DMS 273 (cell line): ENCODE measurements around the gene SCN5A.

ENCODE experiments used
- DNase-seq: peaks from one replicate; lab custom pipeline; 2025; ENCODE audit not compliant: unreplicated experiment; lab: John Stamatoyannopoulos, UW

SCN5A gene

GRCh38 chr3:38649500-38650247 is at the start of gene SCN5A:
Gene SCN5A, minus strand, starts transcription at chr3:38649687. Its CDS starts 16,380 bp downstream, at chr3:38633307.
- DNase-seq: peak; percentile 78

DNA sequence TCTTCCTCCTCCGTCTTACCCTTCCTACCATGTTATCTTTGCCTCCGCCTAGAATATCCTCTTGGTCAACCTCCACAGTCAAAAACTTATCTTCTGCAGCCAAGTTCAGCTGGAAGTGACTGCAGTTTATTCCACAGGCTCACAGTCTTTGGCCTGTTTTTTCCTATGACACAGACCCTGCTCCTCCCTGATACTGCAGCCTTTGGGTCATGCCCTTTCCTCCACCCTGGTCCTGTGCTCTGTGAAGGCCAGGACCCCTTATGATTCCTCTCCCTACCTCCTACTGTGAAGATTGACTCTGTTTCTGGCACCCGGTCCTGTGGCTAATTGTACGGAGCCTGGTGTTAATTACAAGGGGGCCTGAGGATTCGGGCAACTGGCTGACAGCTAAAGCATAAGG is 49.3 kb upstream of the SCN5A start:
- no peak for DNase-seq

GRCh38 chr3:38698061-38698460 is 48.6 kb upstream of the SCN5A start:
- no peak for DNase-seq

GRCh38 chr3:38696034-38696433 is 46.5 kb upstream of the SCN5A start:
- no peak for DNase-seq

DNA sequence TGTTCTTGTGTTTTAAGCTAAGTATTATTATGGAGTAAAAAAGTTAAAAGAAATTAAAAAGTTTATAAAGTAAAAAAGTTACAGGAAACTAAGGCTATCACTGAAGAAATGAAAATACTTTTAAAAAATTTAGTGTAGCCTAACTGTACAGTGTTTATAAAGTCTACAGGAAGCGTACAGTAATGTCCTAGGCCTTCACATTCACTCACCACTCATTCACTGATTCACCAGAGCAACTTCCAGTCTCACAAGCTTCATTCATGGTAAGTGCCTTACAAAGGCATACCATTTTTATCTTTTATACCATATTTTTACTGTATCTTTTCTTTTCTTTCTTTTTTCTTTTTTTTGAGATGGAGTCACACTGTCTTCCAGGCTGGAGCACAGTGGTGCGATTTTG is 40.7 kb upstream of the SCN5A start:
- no peak for DNase-seq

GRCh38 chr3:38689774-38690173 is 40.3 kb upstream of the SCN5A start:
- DNase-seq: no peak

- DNase-seq: no peak
These were observed 39.9 kb upstream of the SCN5A start for GRCh38 chr3:38689346-38689745.

GRCh38 chr3:38687321-38687720 is 37.8 kb upstream of the SCN5A start:
- no peak for DNase-seq

DNA sequence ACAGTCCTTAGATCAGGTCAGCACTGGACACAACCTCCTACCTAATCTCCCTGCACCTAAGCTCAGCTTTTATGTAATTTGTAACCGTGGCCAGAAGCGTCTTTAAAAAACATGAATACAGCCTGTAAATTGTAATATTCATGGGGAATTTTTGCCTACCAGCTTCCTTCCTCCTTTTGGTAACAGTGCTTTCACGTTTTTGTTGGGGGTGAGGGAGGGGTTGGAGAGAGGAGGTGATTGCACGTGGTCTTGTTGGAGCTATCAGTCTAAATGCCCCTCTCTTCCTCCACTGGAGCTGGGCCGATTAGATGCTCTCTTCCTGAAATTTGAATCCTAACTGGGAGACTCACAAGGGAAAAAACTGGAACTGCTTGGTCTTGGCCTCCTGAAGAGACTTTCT is 35.1 kb upstream of the SCN5A start:
- DNase-seq: no peak

DNA sequence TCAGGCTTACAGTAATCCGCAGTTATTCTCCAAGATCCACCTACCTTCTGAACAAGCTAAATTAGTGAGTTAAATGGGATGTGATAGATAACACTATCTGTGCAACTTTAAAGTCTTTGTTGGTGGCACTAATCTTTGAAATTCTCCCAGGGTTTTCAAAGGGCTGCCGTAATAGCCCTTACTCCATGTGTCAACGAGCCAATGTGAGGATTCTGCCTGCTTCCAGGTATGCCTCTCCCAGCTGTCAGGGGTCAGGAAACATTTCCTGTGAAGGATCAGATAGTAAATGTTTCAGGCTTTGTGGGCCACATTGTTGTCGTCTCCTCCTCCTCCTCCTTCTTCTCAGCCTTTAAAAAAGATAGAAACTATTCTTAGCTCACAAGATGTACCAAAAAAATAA is 20.2 kb upstream of the SCN5A start:
- DNase-seq: no peak

GRCh38 chr3:38662544-38662943 is 13.1 kb upstream of the SCN5A start:
- peak; percentile 63 for DNase-seq

GRCh38 chr3:38658841-38659240 is 9.4 kb upstream of the SCN5A start:
- DNase-seq: peak; percentile 7

DNA sequence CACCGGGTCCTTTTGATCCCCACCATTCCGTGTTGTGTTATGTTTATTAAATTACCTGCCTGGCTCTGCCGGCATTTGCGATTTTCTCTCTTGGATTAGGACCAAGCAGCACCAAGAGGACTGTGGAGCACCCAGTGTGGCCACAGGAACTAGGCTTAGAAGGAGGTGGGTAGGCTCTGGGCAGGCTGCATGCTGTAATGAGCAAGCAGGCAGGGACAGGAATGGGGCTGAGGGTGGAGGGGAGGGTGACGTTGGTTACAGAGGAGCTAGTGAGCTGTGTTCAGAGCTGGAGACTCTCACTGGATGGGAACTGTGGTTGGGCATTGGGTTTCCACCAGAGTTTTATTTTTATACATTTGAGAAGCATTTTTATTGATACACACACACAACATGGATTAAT is 7.9 kb upstream of the SCN5A start:
- no peak for DNase-seq

- peak; percentile 67 for DNase-seq
These were observed 6.3 kb upstream of the SCN5A start for GRCh38 chr3:38655708-38656300.

DNA sequence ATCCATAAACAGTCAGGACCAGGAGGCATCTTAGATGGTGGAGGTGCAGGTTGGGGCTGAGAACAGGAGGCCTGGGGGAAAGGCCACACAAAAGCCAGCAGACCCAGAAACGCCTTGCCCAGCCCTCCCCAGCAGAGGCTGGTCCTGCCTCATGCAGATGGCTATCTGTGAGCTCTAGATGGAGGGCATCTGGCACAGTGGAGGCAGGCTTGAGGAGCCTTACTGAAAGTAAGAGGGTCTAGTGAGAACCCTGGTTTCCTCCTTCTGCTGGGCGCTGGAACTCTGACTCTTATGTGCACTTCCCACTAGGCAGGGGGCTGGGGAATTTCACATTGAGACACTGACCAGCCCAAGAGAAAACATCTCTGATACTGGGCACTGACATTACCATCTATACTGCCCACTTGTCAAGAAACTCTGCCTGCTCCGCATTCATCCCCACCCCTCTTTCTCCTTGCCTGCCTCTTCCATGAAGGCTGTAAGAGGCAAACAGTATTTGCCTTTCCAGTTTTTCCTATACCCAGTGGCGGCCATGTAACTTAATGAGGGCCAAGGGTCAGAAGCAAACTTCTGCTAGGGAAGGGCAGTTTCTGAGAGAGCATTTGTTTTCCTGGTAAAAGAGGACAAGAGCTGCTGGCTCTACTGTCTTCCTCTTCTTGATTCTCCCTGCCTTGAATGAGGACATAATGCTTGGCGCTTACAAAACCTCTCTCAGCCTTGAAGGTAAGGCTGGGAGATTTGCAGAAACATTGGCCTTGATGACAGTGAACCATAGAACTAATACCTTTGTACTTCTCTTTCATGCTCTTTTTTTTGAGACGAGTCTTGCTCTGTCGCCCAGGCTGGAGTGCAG is 4.4 kb upstream of the SCN5A start:
- no peak for DNase-seq

DNA sequence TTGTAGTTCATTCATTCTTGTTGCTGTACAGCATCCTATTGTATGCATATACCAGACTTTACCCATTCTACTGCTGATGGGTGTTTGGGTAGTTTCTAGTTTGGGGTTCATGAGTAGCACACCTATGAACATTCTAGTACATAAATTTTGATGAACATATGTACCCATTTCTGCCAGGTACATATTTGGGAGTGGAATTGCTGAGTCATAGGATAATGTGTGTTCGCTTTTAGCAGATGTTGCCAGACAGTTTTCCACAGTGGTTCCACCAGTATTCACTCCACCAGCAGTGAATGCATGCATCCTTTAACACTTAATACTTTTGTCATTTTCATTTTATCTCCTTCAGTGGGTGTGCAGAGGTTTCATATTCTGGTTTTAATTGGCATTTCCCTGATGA is 3.4 kb upstream of the SCN5A start:
- no peak for DNase-seq

DNA sequence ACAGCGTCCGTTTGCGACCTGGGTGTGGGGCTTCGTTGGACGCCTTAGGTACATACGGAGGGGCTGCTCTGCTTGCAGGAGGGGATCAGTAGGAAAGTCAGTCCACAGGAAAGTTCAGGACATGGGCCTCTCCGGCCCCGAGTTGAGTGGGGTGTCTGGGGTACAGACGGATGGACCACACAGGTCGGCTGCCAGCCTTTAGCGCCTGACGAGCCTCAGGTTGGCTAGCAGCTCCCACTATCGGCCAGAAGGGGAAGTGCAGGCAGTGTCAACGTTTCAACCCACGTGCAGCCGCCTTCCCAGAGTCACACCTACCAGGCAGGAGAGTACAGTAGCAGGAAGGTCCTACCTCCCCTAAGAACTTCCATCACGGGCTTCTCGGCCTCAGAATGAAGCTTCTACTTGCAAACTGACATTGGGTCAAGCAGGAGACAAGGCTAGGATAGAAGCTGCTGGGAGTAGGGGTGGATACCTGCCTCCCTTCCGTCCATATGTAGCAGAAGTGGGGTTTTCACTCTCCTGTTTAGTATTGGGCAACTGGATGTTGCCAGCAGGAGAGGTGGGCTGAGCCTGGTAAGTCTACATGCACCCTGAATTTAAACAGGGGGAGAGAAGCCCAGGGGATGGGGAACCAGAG is 1.8 kb upstream of the SCN5A start:
- peak; percentile 80 for DNase-seq

GRCh38 chr3:38650248-38650951 is 913 bp upstream of the SCN5A start:
- peak; percentile 14 for DNase-seq

DNA sequence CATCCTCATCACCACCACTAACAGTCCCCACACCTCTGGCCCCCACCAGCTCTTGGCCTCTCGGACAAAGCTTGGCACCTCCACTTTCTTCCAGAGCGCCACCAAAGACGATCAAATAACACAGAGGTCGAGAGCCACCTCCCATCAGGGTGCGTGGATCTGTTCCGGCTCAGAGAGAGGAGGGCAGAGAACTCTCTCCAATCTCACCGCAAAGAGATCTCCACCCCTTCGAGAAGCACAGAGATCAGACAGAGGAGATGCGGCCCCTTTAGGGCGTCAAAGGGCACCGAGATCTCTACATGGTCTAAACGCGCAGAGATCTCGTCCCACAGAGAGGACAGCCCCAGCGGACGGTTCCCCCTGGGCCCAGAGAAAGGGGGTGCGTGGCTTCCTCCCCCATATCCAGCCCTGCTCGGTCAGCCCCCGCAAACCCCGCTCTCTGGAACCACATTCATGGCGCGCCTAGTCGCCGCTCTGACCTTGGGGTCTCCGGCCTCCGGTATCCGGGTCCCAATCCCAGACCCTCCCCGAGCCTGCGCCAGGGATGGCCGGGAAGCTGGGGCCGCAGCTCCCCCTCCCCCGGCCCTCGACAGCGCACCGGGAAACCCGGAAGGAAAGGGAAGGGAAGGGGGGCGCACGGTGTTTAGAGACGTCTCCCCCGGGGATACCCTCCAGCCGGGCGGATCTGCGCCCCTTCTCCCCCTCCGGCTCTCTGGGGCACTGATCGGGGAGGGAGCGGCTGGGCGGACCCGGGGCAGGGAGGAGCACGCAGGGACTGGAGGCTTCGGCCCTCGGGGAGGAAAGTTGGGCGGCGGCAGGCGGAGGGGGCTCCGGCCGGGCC is 608 bp downstream of the SCN5A start:
- DNase-seq: no peak
